ENCODE data around the gene CFC1B.
"Not testable (repeated sequence)": the region's sequence is repeated elsewhere in the genome, so short reads cannot be mapped to it uniquely, and the experiment has no call there.

- TF ChIP-seq CTCF, POLR2A (IDR thresholded peaks at IDR 0.05): not testable (repeated sequence)
Observed at GRCh38 chr2:130574230-130574629, 53.2 kb downstream of the CFC1B start.
